Measurements from ENCODE around the gene RECQL5.

- TF ChIP-seq CTCF (IDR thresholded peaks at IDR 0.05) (no peak), POLR2A (IDR thresholded peaks at IDR 0.05) (no peak)
These were observed 8.7 kb downstream of the RECQL5 start for GRCh38 chr17:75658237-75658636.
